ENCODE data around the gene FOXO1. TPM values are rescaled to one million over a fixed set of nuclear protein-coding genes. Genes with fewer than 3 reads are reported as not detected.

The FOXO1 gene
- total RNA-seq, 1 donor from 2014 or later: 23.5 TPM

DNA sequence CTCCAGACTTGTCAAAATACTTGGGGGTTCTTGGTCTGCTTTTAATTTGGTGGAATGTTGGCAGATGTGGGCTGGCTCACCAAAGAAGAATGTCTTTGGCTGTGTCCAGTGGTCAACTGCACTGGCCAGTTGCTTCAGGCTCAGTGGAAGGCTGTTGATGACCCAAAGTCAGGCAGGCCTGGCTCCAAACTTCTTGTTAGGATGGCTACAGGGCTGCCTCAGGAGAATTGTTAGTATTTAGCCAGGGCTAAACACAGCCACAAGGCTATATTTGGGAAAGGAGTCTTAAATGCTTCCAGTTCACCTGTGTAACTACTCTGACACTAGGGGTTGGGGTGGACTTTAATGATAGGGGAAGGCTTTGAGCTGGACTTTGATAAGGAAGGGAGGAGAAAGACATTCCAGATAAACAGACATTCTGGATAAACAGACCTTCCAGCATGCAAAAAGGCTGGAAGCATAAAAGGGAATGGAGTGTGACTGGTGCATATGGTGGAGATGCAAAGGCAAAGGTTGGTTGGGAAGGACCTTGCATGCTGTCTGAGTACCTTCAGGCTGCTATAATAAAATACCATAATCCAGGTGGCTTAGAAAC lies 116.8 kb downstream of the FOXO1 start:
- no peak for DNase-seq (ENCODE audit: low read depth, low spot score)

DNA sequence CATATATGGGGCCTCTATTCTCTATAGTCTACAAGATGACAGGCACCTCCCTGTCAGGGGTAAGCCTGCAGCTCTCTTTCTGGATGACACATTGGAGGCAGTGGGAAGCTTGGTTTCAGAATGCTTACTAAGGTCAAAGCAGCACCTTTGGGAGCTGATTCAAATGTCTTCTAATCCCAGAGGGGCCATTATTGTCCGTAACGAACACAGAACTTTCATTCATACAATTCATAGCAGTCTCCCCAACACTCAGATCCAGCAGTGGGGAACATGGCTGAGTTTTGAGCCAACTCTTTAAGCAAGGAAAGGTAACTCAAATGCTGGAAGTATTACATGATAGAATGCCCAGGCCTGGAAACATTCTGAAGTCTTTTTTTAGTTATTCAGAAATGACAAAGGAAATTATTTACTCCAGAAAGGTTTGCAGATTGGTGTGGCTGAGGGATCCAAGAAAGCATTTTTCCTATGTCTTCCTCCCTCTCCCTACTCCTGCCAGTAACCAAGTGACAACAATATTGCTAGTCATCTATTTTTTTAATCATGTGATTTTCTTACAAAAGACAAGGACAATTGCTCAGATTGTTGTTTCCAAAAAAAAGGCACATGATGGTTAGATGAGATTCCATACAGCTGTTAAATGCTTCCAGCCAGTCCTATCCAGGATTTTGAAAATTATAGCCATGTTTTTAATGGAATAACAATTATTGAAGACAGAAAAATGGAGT lies 118.7 kb downstream of the FOXO1 start:
- DNase-seq (ENCODE audit: low read depth, low spot score): no peak

DNA sequence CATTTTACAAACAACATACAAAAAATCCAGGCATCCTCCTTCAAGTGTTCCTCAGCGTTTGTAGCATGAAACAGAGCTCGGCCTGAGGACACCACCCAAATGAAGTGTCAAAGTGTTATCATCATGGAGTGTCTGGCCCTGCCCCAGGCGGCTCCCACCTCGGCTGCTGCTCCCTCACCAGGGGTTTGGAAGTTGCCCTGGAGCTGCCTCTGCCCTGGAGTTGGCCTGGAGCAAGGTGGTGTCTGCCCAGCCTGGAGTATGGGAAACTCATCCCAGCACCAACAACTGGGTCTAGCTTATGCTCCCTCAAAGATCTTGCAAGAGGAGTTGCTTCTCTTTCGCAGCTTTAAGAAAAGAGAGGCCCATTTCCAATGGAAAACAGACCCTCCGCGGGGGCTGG lies 120.4 kb downstream of the FOXO1 start:
- DNase-seq (ENCODE audit: low read depth, low spot score): no peak

DNA sequence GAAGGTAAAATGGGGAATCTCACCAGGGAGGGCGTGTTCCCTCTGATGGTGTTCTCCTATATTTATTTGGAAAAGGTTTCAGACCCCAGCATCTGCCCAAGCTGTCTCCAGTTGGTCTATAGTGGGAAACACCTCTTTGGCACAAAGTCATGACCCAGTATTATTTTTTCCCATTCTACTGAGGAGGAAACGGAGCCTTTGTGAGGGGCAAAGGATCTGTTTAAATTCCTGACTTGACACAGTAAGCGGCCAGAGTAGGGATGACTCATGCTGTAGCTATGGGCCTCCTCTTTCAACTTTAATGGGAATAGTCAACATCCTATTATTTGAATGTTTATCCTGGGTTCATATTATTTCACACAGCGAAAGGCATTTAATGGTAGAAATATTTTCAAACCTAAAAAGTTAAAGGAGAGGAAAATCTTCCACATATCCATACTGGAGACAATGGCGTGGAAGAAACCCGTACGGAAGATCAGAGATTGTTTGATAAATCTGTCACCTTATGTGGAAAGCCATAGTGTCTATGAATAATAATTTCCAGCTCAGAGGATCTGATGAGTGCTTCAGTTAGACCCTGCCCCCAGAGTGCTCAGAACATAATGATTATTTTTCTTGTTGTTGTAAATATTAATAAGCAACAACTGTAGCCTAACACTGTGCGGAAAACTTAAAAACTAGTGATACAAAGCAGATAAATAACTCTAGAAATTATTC lies 126.0 kb downstream of the FOXO1 start:
- DNase-seq (ENCODE audit: low read depth, low spot score): peak; percentile 94

DNA sequence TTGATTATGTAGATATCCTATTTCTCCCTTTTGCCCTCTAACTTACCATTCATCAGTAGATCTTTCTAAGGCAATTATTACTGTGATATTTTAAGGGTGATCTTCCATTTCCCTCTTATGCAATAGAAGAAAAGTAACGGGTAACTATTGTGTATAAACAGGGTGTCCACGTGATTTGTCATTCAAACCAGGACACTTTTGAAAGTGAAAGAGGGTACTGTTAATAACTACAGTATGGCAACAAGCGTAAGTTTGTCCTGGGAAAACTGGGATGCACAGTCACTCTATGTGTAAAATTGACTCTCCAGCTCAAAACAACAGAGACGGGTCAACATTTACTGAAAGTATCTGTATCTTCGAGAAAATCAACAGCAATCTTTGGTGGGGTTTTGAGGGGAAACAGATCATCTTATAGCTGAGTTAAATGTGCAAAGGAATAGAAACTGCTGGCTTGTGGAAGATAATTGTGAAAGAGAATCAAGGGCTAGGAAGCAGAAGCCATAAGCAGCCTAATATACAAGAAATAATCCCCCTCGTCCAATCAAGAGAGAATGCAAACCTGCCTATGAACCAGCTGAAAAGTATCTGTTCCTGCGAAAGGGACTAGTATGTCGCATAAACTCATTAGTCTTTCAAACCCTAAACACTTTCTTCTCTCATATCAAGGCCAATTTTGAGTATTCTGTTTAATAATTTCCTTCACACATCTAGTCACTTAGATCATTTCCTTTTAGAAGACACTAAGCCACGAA lies 126.7 kb downstream of the FOXO1 start:
- DNase-seq (ENCODE audit: low read depth, low spot score): no peak

DNA sequence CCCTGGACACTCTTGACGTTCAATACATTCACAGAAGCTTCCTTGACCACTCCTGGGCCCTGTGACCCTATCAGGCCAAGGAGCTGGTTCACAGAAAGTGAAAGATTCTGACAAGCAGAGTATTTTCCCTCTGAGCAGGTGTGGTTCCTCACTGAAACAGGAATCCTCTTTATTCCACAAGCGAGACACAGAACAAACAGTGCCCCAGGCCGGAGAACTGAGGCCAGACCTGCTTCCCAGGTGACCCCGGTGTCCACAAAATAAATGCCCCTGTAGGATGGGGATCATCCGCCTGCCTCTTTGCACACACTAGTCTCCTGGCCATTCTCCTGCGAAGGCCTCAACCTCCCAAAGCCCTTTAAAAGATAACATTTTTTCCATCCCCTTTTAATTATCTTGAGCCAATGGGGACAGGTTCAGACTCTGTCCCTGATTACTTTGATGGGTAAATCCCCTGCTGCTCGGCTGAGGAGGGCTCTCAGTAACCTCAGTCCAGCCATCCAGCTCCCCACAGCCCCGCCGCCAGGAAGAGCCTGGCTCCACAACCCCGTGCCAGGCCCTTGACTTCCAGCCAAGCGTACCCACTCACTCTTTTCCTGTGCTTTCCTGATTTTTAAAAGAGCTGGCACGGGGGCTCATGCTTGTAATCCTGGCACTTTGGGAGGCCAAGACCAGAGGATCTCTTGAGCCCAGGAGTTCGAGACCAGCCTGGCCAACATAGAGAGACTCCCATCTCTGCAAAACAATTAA lies 129.1 kb downstream of the FOXO1 start:
- DNase-seq (ENCODE audit: low read depth, low spot score): no peak

DNA sequence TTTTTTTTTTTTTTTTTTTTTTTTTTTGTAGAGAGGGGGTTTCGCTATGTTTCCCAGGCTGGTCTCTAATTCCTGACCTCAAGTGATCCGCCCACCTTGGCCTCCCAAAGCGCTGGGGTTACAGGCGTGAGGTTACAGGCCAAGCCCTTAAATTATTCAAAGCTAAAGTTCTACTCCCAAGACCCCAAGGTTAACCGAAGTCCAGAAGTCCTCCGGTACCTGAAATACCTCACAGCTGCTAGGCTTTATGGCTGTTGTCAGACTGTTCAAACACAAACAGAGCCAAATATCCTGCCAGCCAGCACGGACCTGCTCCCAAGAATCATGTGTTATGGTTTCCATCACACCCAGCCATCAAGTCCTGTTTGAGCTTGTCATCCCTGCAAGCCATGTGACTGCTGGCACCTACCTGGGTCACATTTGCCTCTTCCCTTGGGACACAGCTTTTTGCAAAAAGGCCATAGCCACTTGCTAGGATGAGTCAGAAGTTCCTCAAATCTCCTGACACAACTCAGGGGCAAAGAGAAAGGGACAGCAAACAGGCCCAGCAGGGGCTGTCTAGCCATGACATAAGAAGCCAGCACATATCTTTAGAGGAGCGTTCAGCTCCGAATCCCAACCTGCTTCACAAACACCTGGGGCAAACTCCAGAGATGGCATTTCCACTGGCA lies 129.9 kb downstream of the FOXO1 start:
- DNase-seq (ENCODE audit: low read depth, low spot score): no peak

DNA sequence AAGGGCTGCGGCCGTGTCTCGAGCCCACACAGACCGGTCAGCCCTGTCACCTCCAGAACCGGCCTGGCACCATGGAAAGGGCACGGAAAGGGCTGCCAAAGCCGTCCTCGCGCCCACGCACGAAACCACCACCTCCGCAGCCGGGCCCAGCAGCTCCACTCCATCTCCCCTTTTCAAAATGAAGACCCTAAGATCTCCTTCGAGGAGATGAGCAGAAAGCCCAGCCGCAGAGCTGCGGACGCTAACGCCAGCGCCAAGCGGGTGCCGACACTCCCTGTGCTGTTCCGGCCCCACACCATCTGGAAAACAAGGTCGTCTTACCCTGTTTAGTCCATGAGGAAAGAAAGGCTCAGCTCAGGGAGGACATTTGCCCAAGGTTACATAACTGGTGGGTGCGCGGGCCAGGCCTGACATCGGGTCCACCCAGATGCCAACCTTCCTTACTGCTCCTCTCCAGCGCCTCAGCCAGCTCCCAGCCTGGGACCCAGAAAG lies 131.1 kb downstream of the FOXO1 start:
- no peak for DNase-seq (ENCODE audit: low read depth, low spot score)

DNA sequence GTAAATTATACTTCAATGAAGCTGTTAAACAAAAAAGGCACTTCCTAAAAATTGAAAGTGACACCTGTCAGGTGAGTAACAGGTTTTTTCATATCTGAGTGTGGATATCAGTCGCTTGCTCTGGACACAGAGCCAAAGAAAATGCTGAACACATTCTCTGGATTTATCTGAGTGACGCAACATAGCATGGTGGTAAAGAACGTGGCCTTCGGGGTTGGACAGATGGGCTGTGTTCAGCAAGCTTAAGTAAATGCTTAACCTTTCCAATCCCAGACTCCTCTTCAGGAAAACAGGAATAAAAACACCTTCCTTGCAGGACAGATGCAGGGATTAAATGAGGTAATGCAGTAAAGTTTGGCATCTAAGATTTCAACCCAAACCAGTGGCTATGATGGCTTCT lies 132.0 kb downstream of the FOXO1 start:
- no peak for DNase-seq (ENCODE audit: low read depth, low spot score)

DNA sequence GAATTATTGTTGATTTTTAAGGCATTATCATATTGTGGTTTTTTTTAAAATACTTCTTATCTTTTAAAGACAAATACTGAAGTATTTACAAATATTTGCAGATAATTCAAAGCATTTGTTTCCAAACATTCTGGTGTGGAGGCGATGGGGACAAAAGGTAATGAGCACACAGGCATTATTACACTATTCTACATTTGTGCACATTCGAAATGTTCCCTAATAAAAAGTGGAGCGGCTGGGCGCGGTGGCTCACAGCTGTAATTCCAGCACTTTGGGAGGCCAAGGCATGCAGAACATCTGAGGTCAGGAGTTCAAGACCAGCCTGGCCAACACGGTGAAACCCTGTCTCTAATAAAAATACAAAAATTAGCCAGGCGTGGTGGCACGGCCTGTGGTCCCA lies 133.4 kb downstream of the FOXO1 start:
- no peak for DNase-seq (ENCODE audit: low read depth, low spot score)

DNA sequence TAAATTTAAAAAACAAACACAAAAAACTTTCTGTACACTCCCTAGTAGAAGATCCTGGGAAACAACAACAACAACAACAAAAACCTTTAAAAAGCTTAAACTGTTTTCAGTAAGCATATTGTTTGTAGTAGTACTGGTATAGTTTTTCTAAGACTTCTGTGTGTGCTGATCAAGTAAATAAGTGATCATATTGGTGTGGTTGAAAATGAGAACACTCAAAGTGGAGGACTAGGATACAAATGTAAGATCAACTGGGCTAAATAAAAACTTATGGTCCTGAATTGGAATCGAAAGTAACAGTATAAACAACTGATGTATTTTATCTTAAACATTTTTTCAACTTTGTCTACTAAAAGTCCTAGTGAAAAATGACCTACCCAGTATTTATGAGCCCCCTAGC lies 135.5 kb downstream of the FOXO1 start:
- DNase-seq (ENCODE audit: low read depth, low spot score): no peak

DNA sequence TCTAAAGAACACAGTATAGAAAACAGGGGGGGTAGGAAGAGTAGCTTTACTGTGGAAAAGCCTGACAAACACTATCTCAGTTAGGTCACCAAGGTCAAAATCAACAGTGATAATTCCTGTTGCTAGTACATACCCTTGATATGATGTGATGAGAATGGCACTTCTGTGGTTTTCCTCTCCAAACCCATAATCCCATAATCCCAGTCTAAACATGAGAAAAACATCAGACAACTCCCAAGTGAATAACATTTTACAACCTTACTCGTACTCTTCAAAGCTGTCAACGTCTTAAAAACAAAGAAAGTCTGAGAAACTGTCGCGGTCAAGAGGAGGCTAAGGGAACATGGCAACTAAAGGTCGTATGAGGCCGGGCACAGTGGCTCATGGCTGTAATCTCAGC lies 137.6 kb downstream of the FOXO1 start:
- DNase-seq (ENCODE audit: low read depth, low spot score): no peak

DNA sequence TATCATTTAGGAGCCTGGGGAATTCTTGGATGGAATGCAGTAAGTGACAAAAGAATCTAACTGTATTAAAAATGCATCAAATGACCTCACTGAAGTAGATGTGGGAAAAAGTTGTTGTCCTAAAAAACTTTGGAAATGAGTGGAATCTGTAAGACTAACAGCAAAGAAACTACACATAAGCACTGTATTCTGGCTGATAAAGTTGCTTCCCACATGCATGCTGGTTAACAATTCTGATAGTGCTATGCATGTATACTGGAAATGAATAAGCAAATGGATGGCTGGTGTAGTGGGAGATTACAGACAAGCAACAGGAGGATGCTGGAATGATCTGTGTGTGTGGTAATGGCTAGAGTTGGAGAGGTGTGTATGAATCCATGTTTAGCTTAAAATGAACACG lies 138.5 kb downstream of the FOXO1 start:
- DNase-seq (ENCODE audit: low read depth, low spot score): no peak

DNA sequence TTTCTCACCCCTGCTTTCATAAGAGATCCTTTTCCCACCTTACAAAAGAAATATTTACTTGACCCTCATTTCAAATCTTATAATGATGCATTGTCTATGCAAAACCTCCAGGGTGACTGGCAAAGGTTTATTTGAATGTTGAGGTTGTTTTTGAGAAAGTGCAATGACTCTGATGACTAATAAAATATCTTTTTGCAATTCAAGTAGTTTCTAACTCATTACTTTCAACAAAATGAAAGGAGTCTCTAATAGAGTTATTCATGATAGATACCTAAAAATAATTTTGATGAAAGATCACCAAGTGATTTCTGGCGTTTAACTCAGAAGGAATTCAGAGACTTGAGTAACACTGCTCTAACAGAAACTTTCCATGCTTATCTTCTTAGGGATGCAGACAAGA lies 144.2 kb downstream of the FOXO1 start:
- no peak for DNase-seq (ENCODE audit: low read depth, low spot score)

DNA sequence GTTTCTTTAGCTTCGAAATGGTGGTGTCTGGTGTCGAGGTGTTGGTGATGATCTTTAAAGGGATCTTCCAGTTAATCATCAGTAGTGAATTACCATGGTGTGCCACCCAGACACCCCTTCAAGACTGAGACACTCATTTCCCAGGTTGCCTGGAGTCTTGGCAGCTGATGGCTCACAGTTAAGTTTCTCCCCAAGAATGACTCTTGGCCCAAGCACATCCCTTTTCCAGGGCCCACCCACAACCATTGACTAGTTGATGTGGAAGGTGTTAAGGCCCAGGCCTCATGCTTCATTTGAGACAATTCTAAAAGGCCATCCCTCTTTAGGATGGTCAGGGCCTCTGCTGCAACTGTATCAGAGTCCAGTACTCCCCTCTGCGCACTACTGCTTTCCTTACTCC lies 145.5 kb downstream of the FOXO1 start:
- no peak for DNase-seq (ENCODE audit: low read depth, low spot score)

DNA sequence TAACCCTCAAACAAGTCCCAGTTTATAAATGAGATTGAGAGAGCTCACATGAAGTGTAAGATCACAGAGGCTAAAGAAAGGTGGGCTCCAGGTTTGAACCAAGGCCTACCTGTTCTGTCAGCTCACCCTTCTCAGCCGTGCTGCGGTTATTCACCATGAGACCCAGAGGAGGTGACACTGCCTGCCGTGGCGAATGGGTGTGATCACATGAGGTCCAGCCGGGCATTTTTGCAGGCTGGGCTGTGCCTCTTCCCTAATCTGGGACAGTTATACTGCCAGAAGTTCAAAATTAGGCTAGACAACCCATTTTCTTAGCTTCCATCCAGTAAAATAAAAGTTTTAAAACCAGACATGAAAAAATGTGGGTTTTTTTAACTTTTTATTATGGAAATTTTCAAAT lies 146.8 kb downstream of the FOXO1 start:
- no peak for DNase-seq (ENCODE audit: low read depth, low spot score)

DNA sequence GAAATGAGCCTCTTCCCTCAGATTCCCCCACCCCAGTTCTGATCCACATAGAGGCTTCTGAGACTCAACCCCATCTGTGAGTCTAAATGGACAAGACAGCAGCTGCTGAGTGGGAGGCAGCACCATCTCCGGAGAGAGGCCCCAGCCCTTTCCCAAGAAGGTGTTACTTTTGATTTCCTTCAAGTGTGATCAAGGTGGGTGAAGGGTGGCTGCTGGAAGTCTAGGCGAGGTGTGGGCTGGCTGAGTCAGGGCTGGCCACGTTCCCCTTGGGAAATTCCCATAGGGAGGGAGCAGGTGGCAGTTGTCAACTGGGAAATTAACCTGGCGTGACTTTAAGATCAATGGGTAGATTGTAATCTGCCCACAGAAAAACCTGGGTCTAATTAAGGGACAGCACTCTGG lies 148.0 kb downstream of the FOXO1 start:
- DNase-seq (ENCODE audit: low read depth, low spot score): no peak

DNA sequence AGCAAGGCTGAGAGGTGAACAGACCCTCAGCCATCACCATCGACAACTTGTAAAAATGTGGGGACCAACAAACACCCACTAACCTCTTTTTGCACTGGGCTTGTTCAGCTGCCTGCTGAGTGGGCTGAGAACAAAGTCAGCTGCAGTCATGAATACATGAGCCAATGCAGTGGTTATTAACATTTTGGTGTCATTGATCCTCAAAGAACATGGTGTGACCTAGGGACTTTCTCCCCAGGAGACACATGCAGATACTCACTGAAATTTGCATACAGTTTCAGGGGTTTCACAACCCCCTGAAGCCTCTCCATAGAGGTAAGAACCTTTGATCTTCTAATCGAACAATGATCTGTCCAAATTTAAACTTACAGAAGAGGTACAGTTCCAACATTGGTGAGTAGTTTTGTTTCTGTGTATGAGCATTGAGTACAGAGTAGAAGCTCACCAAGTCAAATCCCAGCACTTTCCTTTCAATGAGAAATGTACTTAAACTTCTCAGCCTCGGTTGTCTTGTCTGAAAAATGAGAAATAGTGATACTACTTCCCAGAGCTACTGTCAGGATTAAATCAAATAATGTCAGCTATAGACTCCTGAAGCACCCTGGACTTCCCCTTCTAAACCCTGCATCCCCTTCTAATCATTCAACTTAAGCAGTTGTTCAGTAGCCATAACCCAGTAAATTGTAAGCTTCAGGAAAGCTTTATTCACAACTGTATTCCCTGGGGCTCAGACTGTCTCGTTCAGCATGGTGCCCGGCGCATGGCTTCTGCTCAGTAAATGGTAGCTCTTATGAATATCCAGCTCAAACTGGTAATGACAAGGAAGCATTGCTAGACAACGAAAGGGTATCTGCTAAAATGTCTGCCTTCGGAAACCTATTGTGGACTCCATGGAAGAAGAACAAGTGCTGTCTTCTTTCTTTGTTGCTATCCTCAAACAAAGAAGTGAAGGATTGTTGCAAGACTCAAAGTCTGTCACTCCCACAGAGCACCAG lies 148.7 kb downstream of the FOXO1 start:
- DNase-seq (ENCODE audit: low read depth, low spot score): no peak

DNA sequence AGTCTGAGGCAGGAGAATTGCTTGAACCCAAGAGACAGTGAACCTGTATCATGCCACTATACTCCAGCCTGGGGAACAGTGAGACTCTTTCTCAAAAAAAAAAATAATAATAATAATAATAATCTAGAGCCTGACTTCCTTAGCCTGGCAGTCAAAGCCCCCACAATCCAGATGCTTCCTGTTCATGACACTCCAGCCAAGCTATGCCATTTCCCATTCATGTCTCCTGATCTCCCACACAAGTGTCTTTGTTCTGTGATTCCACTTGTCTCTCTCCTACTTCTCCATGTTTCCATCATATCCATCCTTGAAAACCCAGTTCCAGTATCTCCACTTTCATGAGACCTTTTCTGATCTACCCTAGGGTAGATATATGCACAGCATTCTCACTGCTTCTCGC lies 150.7 kb downstream of the FOXO1 start:
- peak; percentile 73 for DNase-seq (ENCODE audit: low read depth, low spot score)

Data from pulmonary artery endothelial cell (primary cell).